ENCODE results near the gene CAPG. TPM values are rescaled to one million over a fixed set of nuclear protein-coding genes. Genes with fewer than 3 reads are reported as not detected.

CAPG gene
- total and polyA plus RNA-seq, 10 of the 15 experiments (the other 5 are each of a cell fraction or from before 2014, with no cell fraction given): 26.3 to 192 (median 100) TPM

GRCh38 chr2:85457877-85458316 is 47.7 kb upstream of the CAPG start (continued):
- TF ChIP-seq PRDM15 (CRISPR knock-in tag; IDR thresholded peaks at IDR 0.05): no peak
- no peak for TF ChIP-seq IKZF1 (conservative IDR thresholded peaks at IDR 0.05)
- TF ChIP-seq CHD1 (IDR thresholded peaks at IDR 0.05; ENCODE audit: low read depth, low read length): no peak
- no peak for TF ChIP-seq SREBF1 (IDR thresholded peaks at IDR 0.05; ENCODE audit: low read length)

DNA sequence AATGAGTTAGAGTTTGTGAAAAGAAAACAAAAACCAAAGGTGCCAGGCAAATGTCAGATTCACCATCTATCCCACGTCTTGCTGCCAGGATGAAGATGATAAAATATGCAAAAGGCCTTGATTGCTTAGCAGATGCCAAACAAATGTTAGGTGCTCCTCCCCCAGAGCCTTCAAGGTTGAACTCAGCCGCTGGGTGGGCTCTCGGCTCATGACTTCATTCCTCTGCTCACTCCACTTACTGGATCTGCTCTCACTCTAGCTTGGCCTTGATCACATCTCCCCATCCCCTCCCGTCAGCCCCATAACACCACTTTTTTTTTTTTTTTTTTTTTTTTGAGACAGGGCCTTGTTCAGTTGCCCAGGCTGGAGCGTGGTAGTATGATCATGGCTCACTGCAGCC is 46.9 kb upstream of the CAPG start:
- no peak for DNase-seq (ENCODE audit: low read depth, low spot score)
- CTCF ChIA-PET: no interaction called here
- no peak overlapping the region for H3K9ac ChIP-seq (ENCODE audit: control insufficient read depth, insufficient read depth, low read length)
- no peak for TF ChIP-seq CHD4 (IDR thresholded peaks at IDR 0.05)
- no peak for TF ChIP-seq EP300 (IDR thresholded peaks at IDR 0.05; ENCODE audit: borderline replicate concordance in 1 of 2, control insufficient read depth in 1 of 2, low read depth in 2 of 2, low read length in 2 of 2)
- TF ChIP-seq, protein P1, sequence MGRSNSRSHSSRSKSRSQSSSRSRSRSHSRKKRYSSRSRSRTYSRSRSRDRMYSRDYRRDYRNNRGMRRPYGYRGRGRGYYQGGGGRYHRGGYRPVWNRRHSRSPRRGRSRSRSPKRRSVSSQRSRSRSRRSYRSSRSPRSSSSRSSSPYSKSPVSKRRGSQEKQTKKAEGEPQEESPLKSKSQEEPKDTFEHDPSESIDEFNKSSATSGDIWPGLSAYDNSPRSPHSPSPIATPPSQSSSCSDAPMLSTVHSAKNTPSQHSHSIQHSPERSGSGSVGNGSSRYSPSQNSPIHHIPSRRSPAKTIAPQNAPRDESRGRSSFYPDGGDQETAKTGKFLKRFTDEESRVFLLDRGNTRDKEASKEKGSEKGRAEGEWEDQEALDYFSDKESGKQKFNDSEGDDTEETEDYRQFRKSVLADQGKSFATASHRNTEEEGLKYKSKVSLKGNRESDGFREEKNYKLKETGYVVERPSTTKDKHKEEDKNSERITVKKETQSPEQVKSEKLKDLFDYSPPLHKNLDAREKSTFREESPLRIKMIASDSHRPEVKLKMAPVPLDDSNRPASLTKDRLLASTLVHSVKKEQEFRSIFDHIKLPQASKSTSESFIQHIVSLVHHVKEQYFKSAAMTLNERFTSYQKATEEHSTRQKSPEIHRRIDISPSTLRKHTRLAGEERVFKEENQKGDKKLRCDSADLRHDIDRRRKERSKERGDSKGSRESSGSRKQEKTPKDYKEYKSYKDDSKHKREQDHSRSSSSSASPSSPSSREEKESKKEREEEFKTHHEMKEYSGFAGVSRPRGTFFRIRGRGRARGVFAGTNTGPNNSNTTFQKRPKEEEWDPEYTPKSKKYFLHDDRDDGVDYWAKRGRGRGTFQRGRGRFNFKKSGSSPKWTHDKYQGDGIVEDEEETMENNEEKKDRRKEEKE (IDR thresholded peaks at IDR 0.05): no peak
- TF ChIP-seq ZNF24 (IDR thresholded peaks at IDR 0.05): no peak
- no peak for TF ChIP-seq SREBF2 (IDR thresholded peaks at IDR 0.05; ENCODE audit: low read length)
- TF ChIP-seq NRF1 (conservative IDR thresholded peaks at IDR 0.05; ENCODE audit: low read depth, low read length): no peak
- no peaks in the 10 kb centered on the region for H3K9me3 ChIP-seq (replicated peaks; ENCODE audit: control insufficient read depth, insufficient read depth, low read length)
- H3K4me1 ChIP-seq (ENCODE audit: control insufficient read depth, insufficient read depth, low read length): no peaks in the 10 kb centered on the region
- no peak overlapping the region for H2AFZ ChIP-seq (ENCODE audit: control insufficient read depth, low read depth, low read length)
- H3K27ac ChIP-seq (ENCODE audit: control insufficient read depth, insufficient read depth): no peak overlapping the region
- RAD21 ChIA-PET (ENCODE audit: unreplicated experiment): no interaction called here
- no peaks in the 10 kb centered on the region; a peak in 1 of 4 replicates for H3K27me3 ChIP-seq (replicated peaks in 1 of 2; ENCODE audit: control insufficient read depth in 2 of 2, insufficient read depth in 2 of 2, low read length in 1 of 2)
- H4K20me1 ChIP-seq (ENCODE audit: control insufficient read depth, insufficient read depth): no peaks in the 10 kb centered on the region
- FAIRE-seq: no peak
- no peak for ATAC-seq
- in situ Hi-C loops (cut with MboI): no loop called here
- no peak overlapping the region for H3K4me2 ChIP-seq (ENCODE audit: control insufficient read depth, insufficient read depth)
- SMC1A ChIA-PET (ENCODE audit: uncharacterized antibody, unreplicated experiment): no interaction called here
- no peak overlapping the region for H3K4me3 ChIP-seq
- no peaks in the 10 kb centered on the region for H3K36me3 ChIP-seq (ENCODE audit: control insufficient read depth in 2 of 2, insufficient read depth in 2 of 2, low read length in 1 of 2)
- WGBS (ENCODE audit: insufficient coverage, insufficient replicate concordance, low lambda C conversion rate, missing lambda C conversion rate): 37% methylated on average over 4 of the region's 5 CpGs
- no peaks in the 10 kb centered on the region for H3K79me2 ChIP-seq (ENCODE audit: control insufficient read depth, insufficient read depth, low read length)
- no TSS peak for BruUV-seq (replicated peaks)
- intact Hi-C loops (cut with micrococcal nuclease; ENCODE audit: unreplicated experiment): no loop called here
- POLR2A ChIA-PET: no interaction called here
